Measurements from ENCODE around the gene GSTO2. TPM values are rescaled to one million over a fixed set of nuclear protein-coding genes. Genes with fewer than 3 reads are reported as not detected.

Gene GSTO2
- total and polyA plus RNA-seq, 2 of the 4 experiments (the other 2 are of a cell fraction), result 1.4 to 2.3 TPM

- peaks cover 9% of the 10 kb centered on the region for H4K20me1 ChIP-seq (ENCODE audit: insufficient read depth, low read length)
- POLR2A ChIA-PET (ENCODE audit: unreplicated experiment), result no interaction called here
- H2AFZ ChIP-seq (replicated peaks; ENCODE audit: low read length, poor library complexity), result peak overlapping the region; percentile 29
- H3K9me1 ChIP-seq (ENCODE audit: insufficient read depth, low read length), result 0 out of 2 replicates have a peak, but pooled peaks cover 30% of the 10 kb centered on the region
- H2AK5ac ChIP-seq (ENCODE audit: low read depth, low read length), result peak overlapping the region; percentile 91
- peak overlapping the region; percentile 94 for H3K18ac ChIP-seq (ENCODE audit: low read depth, low read length)
- H4K5ac ChIP-seq (ENCODE audit: low read depth, low read length), result peak overlapping the region; percentile 81
- WGBS, 2 experiments (ENCODE audit: extremely low coverage in 2 of 2, insufficient read length in 1 of 2), result 100% methylated on average over 4 of the region's 10 CpGs; no CpG with 5 or more reads in 1 of the 2 experiments
- ATAC-seq (ENCODE audit: low read depth), result no peak
- H3K27ac ChIP-seq (ENCODE audit: insufficient read depth, low read length), result peak overlapping the region; percentile 43
- no peak overlapping the region for H3K4me2 ChIP-seq (ENCODE audit: low read depth, low read length)
- peaks cover 30% of the 10 kb centered on the region for H3K4me1 ChIP-seq (ENCODE audit: control insufficient read depth, insufficient read depth, low read length)
- peak overlapping the region; percentile 89 for H4K91ac ChIP-seq (ENCODE audit: insufficient read depth, low read depth, low read length)
- BruUV-seq (replicated peaks), result no TSS peak
- no peaks in the 10 kb centered on the region for H3K27me3 ChIP-seq (ENCODE audit: control insufficient read depth, insufficient read depth, low read length)
- H3K56ac ChIP-seq (ENCODE audit: extremely low read depth, insufficient read depth, low read length), result peak overlapping the region; percentile 36; the same call in 1 of the 2 replicates
- CTCF ChIA-PET, result interaction anchor here (1.3 kb wide), 1 partner anchor 9 kb away, joined by 3 read pairs; no protein-coding TSS in a partner anchor
- H2BK20ac ChIP-seq (ENCODE audit: low read depth, low read length), result peak overlapping the region; percentile 92; the same call in 1 of the 2 replicates
- H3K79me1 ChIP-seq (ENCODE audit: low read depth in 1 of 2, low read length in 2 of 2), result peaks cover 5 to 19% of the 10 kb centered on the region in 2 experiments; a peak in 3 of 4 replicates
- H2BK15ac ChIP-seq (ENCODE audit: low read depth, low read length), result peak overlapping the region; percentile 95; the same call in 2 of the 3 replicates
- dilution Hi-C loops (cut with HindIII; ENCODE audit: low sequenced_read_pairs, unreplicated experiment) (no loop called here), in situ Hi-C loops (cut with MboI; ENCODE audit: low sequenced_read_pairs) (no loop called here), intact Hi-C loops (cut with micrococcal nuclease) (no loop called here)
- no peak for DNase-seq
- peak overlapping the region; percentile 26; the same call in 1 of the 2 replicates for H3K9ac ChIP-seq (ENCODE audit: low read depth, low read length)
- H3K9me3 ChIP-seq (ENCODE audit: control insufficient read depth, insufficient read depth, low read length), result no peaks in the 10 kb centered on the region
- peak overlapping the region; percentile 62 to 83 for H4K8ac ChIP-seq (ENCODE audit: low read depth in 2 of 2, low read length in 2 of 2)
- H2BK120ac ChIP-seq (ENCODE audit: low read depth, low read length), result peak overlapping the region; percentile 95
- peak overlapping the region; percentile 84 for H3K23ac ChIP-seq (ENCODE audit: low read depth, low read length)
- peak overlapping the region; percentile 91 for H3K4ac ChIP-seq (ENCODE audit: low read depth, low read length)
- peak overlapping the region; percentile 95 for H2BK5ac ChIP-seq (ENCODE audit: low read depth, low read length, poor library complexity, severe bottlenecking)
- no peak overlapping the region for H3K4me3 ChIP-seq (ENCODE audit: insufficient read depth, low read depth, low read length)
- H2AK9ac ChIP-seq (replicated peaks; ENCODE audit: low read depth, low read length, poor library complexity), result peak overlapping the region; percentile 89
- H3K36me3 ChIP-seq (ENCODE audit: control insufficient read depth, insufficient read depth, low read length), result no peaks in the 10 kb centered on the region
- peak overlapping the region; percentile 92 for H3K14ac ChIP-seq (replicated peaks; ENCODE audit: low read depth, low read length)
- TF ChIP-seq CHD1 (IDR thresholded peaks at IDR 0.05; ENCODE audit: low read depth, low read length) (no peak), CEBPB (IDR thresholded peaks at IDR 0.05; ENCODE audit: low read depth, low read length) (no peak), RCOR1 (IDR thresholded peaks at IDR 0.05; ENCODE audit: insufficient replicate concordance, low read length) (no peak), NFE2L2 (IDR thresholded peaks at IDR 0.05; ENCODE audit: low read depth, low read length) (no peak), RFX5 (IDR thresholded peaks at IDR 0.05; ENCODE audit: low read depth, low read length) (no peak), SMC3 (IDR thresholded peaks at IDR 0.05; ENCODE audit: low read depth, low read length) (no peak), RAD21 (IDR thresholded peaks at IDR 0.05; ENCODE audit: low read length) (no peak), POLR2A (IDR thresholded peaks at IDR 0.05; ENCODE audit: low read depth, low read length) (no peak), CTCF (conservative IDR thresholded peaks at IDR 0.05; ENCODE audit: low read depth, low read length) (no peak), USF2 (IDR thresholded peaks at IDR 0.05; ENCODE audit: low read depth, low read length) (no peak), FOS (IDR thresholded peaks at IDR 0.05; ENCODE audit: low read depth, low read length) (no peak), MAZ (IDR thresholded peaks at IDR 0.05; ENCODE audit: borderline replicate concordance, low read depth, low read length) (no peak), ELK1 (IDR thresholded peaks at IDR 0.05; ENCODE audit: borderline replicate concordance, low read depth, low read length) (no peak), MAFK (IDR thresholded peaks at IDR 0.05; ENCODE audit: low read depth, low read length) (no peak)
Observed at GRCh38 chr10:104296687-104297436, 27.9 kb downstream of the GSTO2 start.

Data from IMR-90 (cell line).